Posterior cingulate gyrus (tissue), 11 donors: ENCODE measurements around the gene CRB2.
"Not testable (repeated sequence)": the region's sequence is repeated elsewhere in the genome, so short reads cannot be mapped to it uniquely, and the experiment has no call there.

Experiments
- DNase-seq, 10 donors: peaks; one replicate each; pipeline versions ENCODE4 v3.0.0 to v3.0.0-alpha.2; 2020 to 2021; ENCODE audit warnings: mixed read lengths in 3 of 10
- intact Hi-C: fragments of 100-400 bp; cut with DNase I; formaldehyde crosslinking; loops from one replicate; pipeline ENCODE4 v1.15.1; 2023

The CRB2 gene

GRCh38 chr9:123395689-123396511, 39.9 kb downstream of the CRB2 start:
- peak in 1 of 10 donors; percentile 76 for DNase-seq
- intact Hi-C loops, result no loop called here

GRCh38 chr9:123397975-123398374, 42.0 kb downstream of the CRB2 start:
- peak in 1 of 10 donors; percentile 12 for DNase-seq
- intact Hi-C loops, result no loop called here

- peak in 1 of 10 donors; percentile 42 for DNase-seq
Observed at GRCh38 chr9:123398938-123399337, 42.9 kb downstream of the CRB2 start.

GRCh38 chr9:123399803-123400378, 43.9 kb downstream of the CRB2 start:
- intact Hi-C loops, result loop anchor here (10.0 kb wide), 1 partner anchor 115 kb away; no protein-coding TSS in a partner anchor

More at GRCh38 chr9:123398938-123399337, 42.9 kb downstream of the CRB2 start:
- intact Hi-C loops, result not testable (repeated sequence)

GRCh38 chr9:123400926-123401503, 45.0 kb downstream of the CRB2 start:
- intact Hi-C loops, result loop anchor here (10.0 kb wide), 1 partner anchor 114 kb away; no protein-coding TSS in a partner anchor

More at GRCh38 chr9:123399803-123400378, 43.9 kb downstream of the CRB2 start:
- peak in 1 of 10 donors; percentile 81 for DNase-seq

GRCh38 chr9:123401879-123402513, 46.0 kb downstream of the CRB2 start:
- peak in 6 of 10 donors; percentile 41 to 64 (median 56) for DNase-seq
- intact Hi-C loops, result loop anchor here (2.0 to 10.0 kb wide), 2 partner anchors 113 to 639 kb away; no protein-coding TSS in a partner anchor

More at GRCh38 chr9:123400926-123401503, 45.0 kb downstream of the CRB2 start:
- DNase-seq, result peak in 1 of 10 donors; percentile 52

GRCh38 chr9:123402981-123403509, 47.0 kb downstream of the CRB2 start:
- intact Hi-C loops, result loop anchor here (2.0 to 10.0 kb wide), 2 partner anchors 112 to 638 kb away; no protein-coding TSS in a partner anchor

GRCh38 chr9:123406016-123406415, 50.0 kb downstream of the CRB2 start:
- intact Hi-C loops, result loop anchor here (10.0 kb wide), 1 partner anchor 109 kb away; no protein-coding TSS in a partner anchor
- DNase-seq, result peak in 2 of 10 donors; percentile 0 to 22

More at GRCh38 chr9:123402981-123403509, 47.0 kb downstream of the CRB2 start:
- DNase-seq, result peak in 3 of 10 donors; percentile 18 to 45 (median 43)

GRCh38 chr9:123406691-123407216, 50.8 kb downstream of the CRB2 start:
- intact Hi-C loops, result loop anchor here (10.0 kb wide), 1 partner anchor 108 kb away; no protein-coding TSS in a partner anchor
- DNase-seq, result peak in 3 of 10 donors; percentile 61 to 69 (median 67)

- peak in 3 of 10 donors; percentile 29 to 53 (median 41) for DNase-seq
- intact Hi-C loops, result loop anchor here (10.0 kb wide), 1 partner anchor 107 kb away; no protein-coding TSS in a partner anchor
Observed at GRCh38 chr9:123407217-123407851, 51.3 kb downstream of the CRB2 start.

GRCh38 chr9:123408313-123409262, 52.6 kb downstream of the CRB2 start:
- intact Hi-C loops, result loop anchor here (10.0 kb wide), 1 partner anchor 106 kb away; no protein-coding TSS in a partner anchor
- DNase-seq, result peak in 3 of 10 donors; percentile 8 to 49 (median 35)

GRCh38 chr9:123410281-123410910, 54.4 kb downstream of the CRB2 start:
- DNase-seq, result peak in 3 of 10 donors; percentile 52 to 70 (median 61)

GRCh38 chr9:123411191-123411590, 55.2 kb downstream of the CRB2 start:
- intact Hi-C loops, result no loop called here
- DNase-seq, result peak in 3 of 10 donors; percentile 8 to 69 (median 21)

More at GRCh38 chr9:123410281-123410910, 54.4 kb downstream of the CRB2 start:
- intact Hi-C loops, result no loop called here

- intact Hi-C loops, result no loop called here
- peak in 3 of 10 donors; percentile 42 to 52 (median 42) for DNase-seq
Observed at GRCh38 chr9:123411636-123412035, 55.6 kb downstream of the CRB2 start.

- intact Hi-C loops, result no loop called here
- peak in 3 of 10 donors; percentile 29 to 77 (median 38) for DNase-seq
Observed at GRCh38 chr9:123412171-123412820, 56.3 kb downstream of the CRB2 start.

- peak in 3 of 10 donors; percentile 50 to 81 (median 79) for DNase-seq
- intact Hi-C loops, result no loop called here
Observed at GRCh38 chr9:123414204-123414603, 58.2 kb downstream of the CRB2 start.
